HFF-Myc (cell line): Measurements from ENCODE around the gene DCHS2.

ENCODE experiments used
- DNase-seq: peaks from one replicate; pipeline ENCODE4 v3.0.0-alpha.2; 2011; ENCODE audit warnings: low read depth; ENCODE audit errors: extremely low read depth
- H3K4me3 ChIP-seq: replicated peaks from 2 replicates; pipeline ENCODE4 v1.5.1; 2011; ENCODE audit warnings: low read depth, mild to moderate bottlenecking, control low read depth, low read length
- TF ChIP-seq, protein P1 (sequence below): IDR thresholded peaks from 2 replicates; pipeline ENCODE4 v1.5.1; 2012; ENCODE audit warnings: mild to moderate bottlenecking, low read depth, low read length, control low read depth; ENCODE audit errors: missing control alignments

DCHS2 gene

DNA sequence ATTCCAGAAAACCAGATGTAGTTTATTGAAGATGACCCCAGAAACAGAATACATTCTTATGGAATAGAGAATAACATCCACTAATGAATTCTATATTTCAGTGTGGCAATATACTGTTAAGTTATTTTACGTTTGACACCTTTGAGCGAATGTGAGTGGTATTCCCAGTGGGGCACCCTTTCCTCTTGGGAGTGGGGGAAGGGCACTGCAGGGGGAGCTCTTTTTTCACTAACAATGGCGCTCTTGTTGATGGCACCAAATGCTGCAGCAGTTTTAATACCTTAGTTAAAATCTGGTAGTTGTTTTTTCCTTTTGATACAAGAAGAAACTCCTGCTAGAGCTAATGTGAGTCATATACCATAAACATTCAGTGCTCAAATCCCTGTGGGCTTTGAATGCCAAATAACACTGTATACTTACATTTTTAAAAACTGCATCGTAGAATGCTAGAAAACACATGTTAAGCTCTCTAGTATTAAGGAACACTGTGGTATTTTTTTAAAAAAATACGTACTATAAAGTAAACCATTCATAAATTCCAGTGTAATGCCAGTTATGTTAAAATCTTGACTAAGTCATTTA is 178.5 kb downstream of the DCHS2 start:
- no peak for DNase-seq
- H3K4me3 ChIP-seq = no peak overlapping the region
- TF ChIP-seq, protein P1, sequence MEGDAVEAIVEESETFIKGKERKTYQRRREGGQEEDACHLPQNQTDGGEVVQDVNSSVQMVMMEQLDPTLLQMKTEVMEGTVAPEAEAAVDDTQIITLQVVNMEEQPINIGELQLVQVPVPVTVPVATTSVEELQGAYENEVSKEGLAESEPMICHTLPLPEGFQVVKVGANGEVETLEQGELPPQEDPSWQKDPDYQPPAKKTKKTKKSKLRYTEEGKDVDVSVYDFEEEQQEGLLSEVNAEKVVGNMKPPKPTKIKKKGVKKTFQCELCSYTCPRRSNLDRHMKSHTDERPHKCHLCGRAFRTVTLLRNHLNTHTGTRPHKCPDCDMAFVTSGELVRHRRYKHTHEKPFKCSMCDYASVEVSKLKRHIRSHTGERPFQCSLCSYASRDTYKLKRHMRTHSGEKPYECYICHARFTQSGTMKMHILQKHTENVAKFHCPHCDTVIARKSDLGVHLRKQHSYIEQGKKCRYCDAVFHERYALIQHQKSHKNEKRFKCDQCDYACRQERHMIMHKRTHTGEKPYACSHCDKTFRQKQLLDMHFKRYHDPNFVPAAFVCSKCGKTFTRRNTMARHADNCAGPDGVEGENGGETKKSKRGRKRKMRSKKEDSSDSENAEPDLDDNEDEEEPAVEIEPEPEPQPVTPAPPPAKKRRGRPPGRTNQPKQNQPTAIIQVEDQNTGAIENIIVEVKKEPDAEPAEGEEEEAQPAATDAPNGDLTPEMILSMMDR = no peak

DNA sequence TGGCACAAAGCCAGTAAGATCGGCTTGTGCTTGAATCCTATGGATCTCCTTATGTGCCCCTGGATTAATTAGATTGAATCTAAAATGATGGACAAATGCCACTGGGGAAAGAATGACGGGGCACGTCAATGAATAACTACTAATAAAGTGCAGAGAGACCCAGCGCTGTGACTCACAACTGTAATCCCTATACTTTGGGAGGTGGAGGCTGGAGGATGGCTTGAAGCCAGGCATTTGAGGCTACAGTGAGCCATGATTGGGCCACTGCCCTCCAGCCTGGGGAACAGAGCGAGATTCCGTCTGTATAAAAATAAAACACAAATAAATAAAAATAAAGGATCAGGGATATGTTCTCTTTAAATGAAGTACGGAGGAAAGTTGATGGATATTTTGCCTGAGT is 179.4 kb downstream of the DCHS2 start:
- H3K4me3 ChIP-seq = no peak overlapping the region
- TF ChIP-seq, protein P1 = no peak
- no peak for DNase-seq

DNA sequence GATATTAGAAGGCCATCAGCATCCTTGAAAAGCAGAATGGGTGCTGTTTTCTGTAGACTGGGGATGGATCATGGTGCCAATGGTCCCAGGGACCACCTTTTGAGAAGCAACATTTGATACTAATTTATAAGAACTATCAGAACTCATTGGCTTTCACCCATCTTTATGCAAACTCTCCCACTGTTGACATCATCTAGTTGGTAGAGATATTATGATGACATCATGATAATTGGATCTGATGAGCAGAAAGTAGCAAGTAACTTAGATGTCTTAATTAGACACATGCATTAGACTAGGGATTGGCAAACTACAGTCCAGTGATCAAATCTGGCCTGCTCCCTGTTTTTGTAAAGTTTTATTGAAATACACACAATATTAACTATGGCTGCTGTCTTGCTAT is 181.0 kb downstream of the DCHS2 start:
- DNase-seq = no peak
- TF ChIP-seq, protein P1 = no peak
- no peak overlapping the region for H3K4me3 ChIP-seq

DNA sequence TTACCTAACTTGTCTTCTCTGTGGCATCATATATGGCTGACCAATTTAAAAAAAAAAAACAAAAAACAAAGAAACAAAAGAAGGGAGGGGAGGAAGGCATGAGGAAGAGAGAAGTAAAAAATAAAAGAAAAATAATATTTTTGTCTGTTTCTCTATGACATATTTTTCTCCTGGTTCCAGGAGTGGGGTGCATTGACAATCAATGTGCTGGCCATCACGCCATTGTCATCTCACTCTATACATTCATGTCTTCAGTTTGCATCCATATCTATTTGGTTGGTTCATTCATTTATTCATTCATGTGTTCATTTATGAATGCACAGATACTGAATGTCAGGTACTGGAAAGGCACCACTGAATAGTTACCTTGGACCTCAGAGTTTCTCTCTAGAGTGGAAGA is 183.4 kb downstream of the DCHS2 start:
- no peak overlapping the region for H3K4me3 ChIP-seq
- no peak for DNase-seq
- TF ChIP-seq, protein P1 = no peak

DNA sequence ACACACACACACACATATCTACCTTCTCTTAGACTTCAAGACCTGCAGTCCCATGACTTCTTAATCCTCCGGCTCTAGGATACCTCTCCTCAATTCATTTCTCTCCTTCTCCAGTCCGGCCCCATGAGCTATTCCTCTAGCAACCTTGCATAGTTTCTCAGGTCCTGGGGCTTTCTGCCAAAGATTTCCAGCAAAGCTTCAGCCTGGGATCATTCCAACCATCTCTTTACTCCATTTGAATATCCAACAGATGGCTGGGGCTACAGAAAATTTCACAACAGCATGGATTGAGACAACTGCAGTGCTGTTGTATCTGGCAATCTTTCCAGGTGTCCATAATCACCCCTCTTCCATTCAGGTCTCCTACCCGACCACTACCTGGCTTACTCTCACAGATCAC is 184.1 kb downstream of the DCHS2 start:
- no peak overlapping the region for H3K4me3 ChIP-seq
- DNase-seq = no peak
- TF ChIP-seq, protein P1 = no peak

DNA sequence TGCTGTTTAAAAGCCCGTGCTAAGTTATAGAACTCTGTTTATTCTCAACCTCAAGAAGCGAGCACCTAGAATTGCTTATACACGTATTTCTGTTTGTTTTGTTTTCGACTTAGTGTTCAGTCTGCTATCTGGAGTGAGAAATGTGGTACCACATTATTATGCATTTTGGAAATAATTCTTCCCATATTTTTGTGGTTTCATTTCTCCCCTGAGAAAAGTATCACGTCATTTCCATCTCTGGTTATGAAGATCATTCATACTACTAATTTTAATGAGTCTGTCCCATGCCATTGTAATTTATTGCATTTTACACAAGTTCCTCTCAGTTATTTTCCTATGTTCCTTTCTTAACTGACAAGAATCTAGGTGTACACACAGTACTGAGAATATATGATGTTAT is 186.0 kb downstream of the DCHS2 start:
- H3K4me3 ChIP-seq = no peak overlapping the region
- TF ChIP-seq, protein P1 = no peak
- no peak for DNase-seq

DNA sequence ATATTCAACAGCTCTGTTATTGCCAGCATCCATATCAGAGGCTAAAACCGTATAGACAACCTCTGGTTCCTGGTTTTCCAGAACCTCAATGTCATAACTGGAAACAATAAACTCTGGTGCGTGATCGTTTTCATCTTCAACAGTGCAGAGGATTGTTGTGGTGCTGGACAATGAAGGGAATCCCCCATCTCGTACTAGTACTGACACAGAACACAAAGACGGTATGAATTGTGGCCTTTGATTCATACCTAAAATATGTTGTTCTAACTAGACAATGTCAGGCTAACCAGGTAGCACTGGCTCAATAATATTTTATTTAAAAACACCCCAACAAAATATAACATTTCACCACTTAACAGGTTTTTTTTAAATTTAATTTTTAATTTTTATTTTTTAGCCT is 186.9 kb downstream of the DCHS2 start:
- H3K4me3 ChIP-seq = no peak overlapping the region
- DNase-seq = no peak
- TF ChIP-seq, protein P1 = no peak
